Cardiac septum (tissue), 1 donor: ENCODE results near the gene FOXC1. TPM values are rescaled to one million over a fixed set of nuclear protein-coding genes. Genes with fewer than 3 reads are reported as not detected.

ENCODE experiments used
- DNase-seq: peaks from one replicate; pipeline ENCODE4 v3.0.0-alpha.2; 2020; ENCODE audit warnings: low spot score
- intact Hi-C: fragments of 100-400 bp; cut with DNase I; formaldehyde crosslinking; loops from one replicate; pipeline ENCODE4 v1.14.0; 2022
- total RNA-seq: library from RNA; stranded (reverse); fragmentation: NEBNext Ultra II Directional; extraction: Animal tissue kit (Norgen Biotek cat#: 25700); gene quantifications from one replicate; pipeline ENCODE4 v1.2.1, GENCODE V29; 2021
- donor health status: DM: no; HTN: no; CAD: no.

Gene FOXC1
- total RNA-seq, 1 donor from 2014 or later = 6.4 TPM

- no peak for DNase-seq
- intact Hi-C loops = no loop called here
Measured at GRCh38 chr6:1630212-1630770, 20.6 kb downstream of the FOXC1 start.

- intact Hi-C loops = no loop called here
- no peak for DNase-seq
Measured at GRCh38 chr6:1630771-1631217, 21.1 kb downstream of the FOXC1 start.

- no peak for DNase-seq
- intact Hi-C loops = no loop called here
Measured at GRCh38 chr6:1631251-1631650, 21.5 kb downstream of the FOXC1 start.

- no peak for DNase-seq
- intact Hi-C loops = no loop called here
Measured at GRCh38 chr6:1633366-1634021, 23.8 kb downstream of the FOXC1 start.

GRCh38 chr6:1634081-1634480 lies 24.4 kb downstream of the FOXC1 start:
- intact Hi-C loops = no loop called here
- DNase-seq = no peak

- no peak for DNase-seq
- intact Hi-C loops = no loop called here
Measured at GRCh38 chr6:1635305-1636010, 25.7 kb downstream of the FOXC1 start.

- intact Hi-C loops = no loop called here
- no peak for DNase-seq
Measured at GRCh38 chr6:1636272-1636825, 26.6 kb downstream of the FOXC1 start.

GRCh38 chr6:1636971-1637871 lies 27.5 kb downstream of the FOXC1 start:
- no peak for DNase-seq
- intact Hi-C loops = no loop called here

- no peak for DNase-seq
- intact Hi-C loops = no loop called here
Measured at GRCh38 chr6:1639430-1639829, 29.7 kb downstream of the FOXC1 start.

GRCh38 chr6:1640476-1640875 lies 30.8 kb downstream of the FOXC1 start:
- intact Hi-C loops = no loop called here
- no peak for DNase-seq

GRCh38 chr6:1641343-1641885 lies 31.7 kb downstream of the FOXC1 start:
- DNase-seq = no peak
- intact Hi-C loops = no loop called here

GRCh38 chr6:1643111-1643510 lies 33.4 kb downstream of the FOXC1 start:
- no peak for DNase-seq
- intact Hi-C loops = no loop called here

GRCh38 chr6:1643830-1644445 lies 34.2 kb downstream of the FOXC1 start:
- intact Hi-C loops = no loop called here
- no peak for DNase-seq

GRCh38 chr6:1644516-1645060 lies 34.9 kb downstream of the FOXC1 start:
- DNase-seq = no peak
- intact Hi-C loops = no loop called here

- DNase-seq = no peak
- intact Hi-C loops = no loop called here
Measured at GRCh38 chr6:1645466-1646185, 35.9 kb downstream of the FOXC1 start.

- DNase-seq = no peak
- intact Hi-C loops = no loop called here
Measured at GRCh38 chr6:1651362-1651761, 41.6 kb downstream of the FOXC1 start.

GRCh38 chr6:1652842-1653241 lies 43.1 kb downstream of the FOXC1 start:
- DNase-seq = no peak
- intact Hi-C loops = no loop called here

- DNase-seq = no peak
- intact Hi-C loops = no loop called here
Measured at GRCh38 chr6:1654054-1654453, 44.3 kb downstream of the FOXC1 start.
